ENCODE measurements around the gene ITGB4. TPM values are rescaled to one million over a fixed set of nuclear protein-coding genes. Genes with fewer than 3 reads are reported as not detected.
A peak's percentile ranks its signal among the peaks of the same experiment; 100 is the strongest.
"Not testable (repeated sequence)": the region's sequence is repeated elsewhere in the genome, so short reads cannot be mapped to it uniquely, and the experiment has no call there.

Gene ITGB4
- polyA plus RNA-seq, 1 donor: 9.6 TPM

DNA sequence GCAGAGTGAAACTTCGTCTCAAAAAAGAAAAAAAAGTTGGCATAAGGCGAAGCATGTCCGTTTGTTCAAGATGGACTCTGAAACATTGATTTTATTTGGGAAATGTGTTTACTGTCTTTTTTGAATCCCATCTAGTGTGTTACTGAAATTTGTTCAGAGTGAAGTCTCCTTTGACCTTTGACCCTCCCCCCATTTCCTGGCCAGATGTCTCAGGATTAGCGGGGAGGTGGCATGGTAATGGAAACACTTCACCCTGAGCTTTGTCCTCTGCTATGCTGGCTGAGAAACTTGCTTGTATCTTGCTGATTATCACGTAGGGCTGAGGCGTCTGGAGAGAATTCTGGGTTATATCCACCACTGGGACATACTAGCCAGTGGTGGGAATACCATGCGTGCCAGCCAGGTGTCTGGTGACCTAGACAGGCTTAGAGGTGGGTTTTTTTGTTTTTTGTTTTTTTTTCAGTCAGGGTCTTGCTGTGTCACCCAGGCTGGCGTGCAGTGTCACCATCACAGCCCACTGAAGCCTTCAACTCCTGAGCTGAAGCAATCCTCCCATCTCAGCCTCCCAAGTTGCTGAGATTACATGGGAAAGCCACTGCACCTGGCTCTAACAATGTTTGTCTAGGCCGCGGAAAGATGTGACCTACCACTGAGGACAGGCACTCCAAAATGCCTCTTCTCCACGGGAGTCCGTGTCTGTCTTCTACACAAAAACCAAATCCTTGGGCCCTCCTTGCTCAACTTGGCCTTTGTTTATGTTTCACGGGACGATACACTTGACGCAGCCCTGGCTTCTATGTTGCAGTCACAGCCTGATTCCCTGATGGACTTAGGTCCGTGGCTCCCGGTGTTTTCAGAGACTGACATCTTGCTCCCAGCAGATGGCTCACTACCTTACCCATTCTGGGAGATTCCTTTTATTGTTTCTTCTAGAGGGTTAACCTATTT is 50.3 kb downstream of the ITGB4 start:
- no peak for DNase-seq

DNA sequence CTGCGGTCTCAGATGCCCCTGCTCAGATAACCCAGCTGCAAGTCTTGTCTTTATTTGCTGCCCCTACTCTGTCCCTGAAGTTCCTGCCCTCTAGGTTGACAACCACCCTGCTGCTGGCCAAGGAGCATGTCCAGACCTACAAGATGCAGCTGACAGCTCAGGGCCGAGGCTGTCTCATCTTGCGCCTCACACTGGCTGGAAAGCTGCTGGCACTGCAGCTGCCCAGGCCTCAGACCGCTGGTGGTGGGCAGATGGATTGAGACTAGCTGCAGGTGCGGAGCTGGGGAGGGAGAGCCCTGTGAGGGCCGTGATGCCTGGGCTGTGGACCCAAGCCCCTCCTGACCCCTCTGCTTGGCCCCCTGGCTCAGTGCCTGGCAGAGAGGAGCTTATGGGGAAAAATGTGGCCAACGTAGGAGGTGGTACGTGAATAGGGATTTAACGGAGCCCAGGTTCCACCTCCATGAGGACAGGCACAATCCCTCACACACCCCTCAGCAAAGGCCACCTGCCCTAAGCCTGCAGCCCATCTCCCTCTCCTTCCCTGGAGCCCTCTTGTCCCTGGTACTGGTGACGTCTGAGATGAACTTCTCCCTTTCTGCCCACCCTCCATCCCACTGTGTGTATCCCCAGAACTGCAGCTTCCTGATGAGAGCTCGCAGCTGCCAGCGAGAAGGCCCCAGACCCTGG is 52.0 kb downstream of the ITGB4 start:
- DNase-seq: no peak

DNA sequence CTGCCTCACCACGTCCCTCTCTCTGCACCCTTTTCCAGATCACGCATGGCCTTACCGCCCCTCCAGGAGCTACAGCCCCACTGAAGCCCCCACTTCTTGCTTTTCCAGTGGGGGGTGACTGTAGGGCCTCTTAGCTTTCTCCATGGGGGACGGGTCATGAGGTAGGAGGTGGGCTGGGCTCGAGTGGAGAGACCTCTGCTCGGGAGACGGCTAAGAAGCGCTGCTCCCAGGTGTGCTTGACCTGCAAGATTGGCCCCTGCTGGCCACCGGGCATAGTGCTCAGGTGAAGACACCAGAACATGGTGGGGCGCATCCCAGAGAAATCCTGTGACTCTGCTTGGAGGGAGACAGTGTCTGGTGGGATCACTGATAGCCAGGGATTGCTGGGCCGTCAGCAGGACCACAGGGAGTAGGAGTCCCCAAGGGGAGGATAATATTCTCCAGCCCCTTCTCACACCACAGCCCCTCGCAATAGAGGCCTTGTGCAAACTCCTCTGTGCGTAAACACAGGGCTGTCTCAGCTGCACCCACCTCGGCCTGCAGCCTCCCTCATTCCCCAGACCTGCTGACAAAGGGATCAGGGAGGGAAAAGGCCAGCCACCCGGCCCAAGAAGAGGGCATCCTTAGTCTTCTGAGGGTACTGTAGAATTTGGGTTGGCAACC is 52.7 kb downstream of the ITGB4 start:
- DNase-seq: no peak

DNA sequence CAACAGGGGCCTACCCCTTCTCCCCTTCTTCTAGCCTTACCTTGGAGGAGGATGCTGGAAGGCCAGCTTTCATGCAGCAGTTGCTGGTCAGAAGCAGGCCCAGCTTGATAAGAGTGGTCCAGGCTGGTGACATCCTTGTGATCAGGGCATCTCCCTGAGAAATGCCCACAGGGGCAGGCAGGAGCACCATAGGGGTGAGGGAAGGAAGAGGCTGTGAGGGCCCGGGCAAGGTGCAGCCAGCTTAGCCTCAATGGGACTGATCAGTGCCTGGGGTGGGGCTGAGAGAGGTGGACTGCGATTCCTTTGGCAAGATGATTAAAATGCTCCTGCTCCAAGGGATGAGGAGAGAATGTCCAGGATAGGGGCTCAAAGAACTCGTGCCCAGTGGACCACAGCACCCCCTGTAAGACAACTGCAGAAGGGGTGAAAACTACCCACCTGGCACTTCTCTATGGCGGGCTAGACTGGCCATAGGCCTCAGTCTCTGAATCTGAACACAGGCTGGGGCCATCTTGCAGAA is 53.3 kb downstream of the ITGB4 start:
- DNase-seq: no peak

DNA sequence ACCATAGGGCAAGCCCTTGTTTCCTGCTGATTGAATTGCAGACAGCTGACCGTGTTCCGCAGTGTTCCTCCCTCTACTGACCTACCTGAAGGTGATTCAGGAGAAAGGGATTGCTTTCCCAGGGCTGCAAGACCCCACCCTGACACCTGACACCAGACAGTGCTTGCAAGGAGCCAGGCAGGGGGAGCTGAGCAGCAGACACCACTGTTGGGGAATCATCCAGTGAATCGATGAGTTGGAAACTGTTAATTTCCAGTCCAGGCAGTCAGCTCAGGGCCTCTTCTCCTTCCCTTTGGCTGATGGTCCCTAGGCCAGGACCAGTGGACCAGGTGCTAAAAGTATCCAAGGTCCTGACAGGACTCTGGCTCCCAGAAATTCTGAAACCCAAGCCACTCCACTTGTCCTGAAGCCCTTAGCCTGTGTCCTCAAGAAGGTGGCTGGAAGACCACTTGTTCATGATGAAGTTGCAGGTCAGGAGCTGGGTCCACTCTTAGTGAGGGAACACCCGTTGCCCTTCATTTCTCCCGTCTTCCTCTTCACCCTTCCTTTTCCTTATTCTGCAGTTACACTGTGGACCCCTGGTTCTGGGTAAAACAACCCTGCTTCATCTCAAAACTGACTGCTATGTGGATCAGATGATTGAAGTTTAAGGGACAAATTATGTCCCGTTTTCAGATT is 53.9 kb downstream of the ITGB4 start:
- no peak for DNase-seq

DNA sequence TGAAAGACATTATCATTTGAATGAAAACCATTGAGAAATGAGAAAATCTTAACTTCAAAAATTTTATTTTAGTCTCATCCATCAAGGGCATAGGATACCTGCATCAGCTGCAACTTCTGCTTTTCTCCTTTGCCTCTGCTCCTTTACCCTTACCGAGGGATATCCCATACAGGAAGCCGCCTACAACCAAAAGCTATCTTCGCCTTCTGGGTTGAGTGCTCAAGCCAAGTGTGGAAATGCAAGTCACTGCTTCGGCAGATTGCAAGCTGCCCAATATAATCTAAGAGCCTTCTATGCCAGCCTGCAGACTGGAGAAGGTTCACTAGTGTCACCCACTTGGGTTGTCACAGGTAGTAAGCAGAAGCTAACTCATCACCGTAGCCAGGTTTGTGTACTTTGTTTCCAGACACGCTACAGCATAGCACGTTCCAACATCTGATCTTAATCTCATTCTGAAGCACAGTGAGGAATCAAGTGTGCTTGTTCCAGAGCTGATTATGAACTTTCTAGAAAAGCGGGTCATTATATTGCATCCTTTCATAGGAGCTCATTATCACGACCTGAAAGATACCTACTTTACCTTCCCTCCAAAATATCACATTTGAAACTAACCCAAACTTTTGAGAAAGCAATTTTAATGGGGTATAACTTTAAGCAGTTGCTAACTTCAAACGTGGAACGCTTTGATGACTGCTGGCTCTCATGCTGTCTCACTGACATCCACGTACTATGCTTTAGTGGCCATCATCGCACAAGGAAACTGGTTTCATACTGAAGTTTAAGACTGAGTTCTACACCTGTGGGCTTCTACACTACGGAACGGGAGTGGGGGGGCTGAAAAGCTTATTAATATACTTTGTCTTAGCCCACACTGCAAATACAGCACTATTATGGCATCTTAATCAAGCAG is 55.4 kb downstream of the ITGB4 start:
- no peak for DNase-seq

DNA sequence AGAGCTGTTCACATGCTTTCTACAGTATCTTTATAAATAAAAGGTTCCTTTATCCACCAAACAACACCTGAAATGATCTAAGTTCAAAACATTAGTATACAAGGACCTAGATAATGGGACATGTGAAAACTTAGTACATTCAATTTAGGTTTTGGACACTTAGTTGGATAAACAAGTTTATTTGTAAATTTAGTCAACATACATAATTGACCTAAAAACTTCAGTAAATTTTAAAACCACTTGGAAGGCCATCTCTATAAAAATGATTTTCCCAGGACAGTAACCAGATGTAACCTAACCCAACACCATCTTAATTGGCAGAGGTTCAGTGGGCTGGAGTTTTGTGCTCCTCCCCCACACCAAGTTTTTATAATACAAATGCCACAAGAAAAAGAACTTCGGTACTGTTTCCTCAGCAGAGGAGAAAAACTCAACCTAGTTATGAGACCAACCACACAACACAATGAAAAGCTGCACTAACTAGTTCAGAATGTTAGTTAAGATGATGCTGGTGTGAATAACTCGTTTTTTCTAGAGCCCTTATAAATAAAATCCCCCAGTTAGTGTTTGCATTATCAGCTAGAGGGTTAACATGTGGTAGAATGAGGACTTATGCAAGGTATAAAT is 56.1 kb downstream of the ITGB4 start:
- DNase-seq: no peak

DNA sequence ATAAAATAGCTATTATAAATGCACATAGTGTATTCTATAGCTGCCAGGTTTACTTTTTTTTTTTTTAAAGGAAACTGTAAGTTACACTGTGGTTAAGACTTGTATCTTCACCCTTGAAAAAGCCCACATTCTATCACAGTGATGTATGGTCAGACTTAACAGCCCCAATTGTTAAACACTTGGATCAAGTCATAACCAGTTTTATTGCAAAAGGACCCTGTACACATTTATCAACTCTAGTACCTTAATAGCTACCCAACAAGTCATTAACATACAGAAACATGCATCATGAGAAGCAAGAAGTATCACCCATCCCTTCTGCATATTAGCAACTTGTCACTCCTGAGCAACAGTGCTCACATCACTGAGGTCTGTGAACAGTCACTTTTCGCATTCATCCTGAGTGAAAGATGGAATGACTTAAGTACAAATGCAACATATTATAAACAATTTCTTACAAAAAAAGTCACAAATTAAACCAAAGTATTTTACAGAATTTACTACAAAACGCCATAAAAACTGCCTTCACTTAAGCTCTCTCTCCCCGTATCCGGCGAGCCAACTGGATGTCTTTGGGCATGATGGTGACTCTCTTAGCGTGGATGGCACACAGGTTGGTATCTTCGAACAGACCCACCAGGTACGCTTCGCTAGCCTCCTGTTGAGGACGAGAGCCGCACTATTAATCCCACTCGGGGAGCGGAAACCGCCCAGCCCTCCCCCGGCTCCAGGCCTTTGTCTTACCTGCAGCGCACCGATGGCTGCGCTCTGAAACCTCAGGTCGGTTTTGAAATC is 57.0 kb downstream of the ITGB4 start:
- DNase-seq: not testable (repeated sequence)

DNA sequence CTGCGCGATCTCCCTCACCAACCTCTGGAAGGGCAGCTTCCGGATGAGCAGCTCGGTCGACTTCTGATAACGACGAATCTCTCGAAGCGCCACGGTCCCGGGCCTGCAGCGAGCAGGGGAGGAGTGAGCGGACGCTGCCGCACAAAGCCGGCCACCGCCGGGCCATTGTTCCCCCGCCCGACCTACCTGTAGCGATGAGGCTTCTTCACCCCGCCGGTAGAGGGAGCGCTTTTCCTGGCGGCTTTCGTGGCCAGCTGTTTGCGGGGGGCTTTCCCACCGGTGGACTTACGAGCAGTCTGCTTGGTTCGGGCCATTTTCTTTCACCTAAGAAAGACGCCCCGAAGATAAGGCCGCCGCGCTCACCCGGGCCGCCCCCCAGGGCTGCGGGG is 57.6 kb downstream of the ITGB4 start:
- DNase-seq: no peak

DNA sequence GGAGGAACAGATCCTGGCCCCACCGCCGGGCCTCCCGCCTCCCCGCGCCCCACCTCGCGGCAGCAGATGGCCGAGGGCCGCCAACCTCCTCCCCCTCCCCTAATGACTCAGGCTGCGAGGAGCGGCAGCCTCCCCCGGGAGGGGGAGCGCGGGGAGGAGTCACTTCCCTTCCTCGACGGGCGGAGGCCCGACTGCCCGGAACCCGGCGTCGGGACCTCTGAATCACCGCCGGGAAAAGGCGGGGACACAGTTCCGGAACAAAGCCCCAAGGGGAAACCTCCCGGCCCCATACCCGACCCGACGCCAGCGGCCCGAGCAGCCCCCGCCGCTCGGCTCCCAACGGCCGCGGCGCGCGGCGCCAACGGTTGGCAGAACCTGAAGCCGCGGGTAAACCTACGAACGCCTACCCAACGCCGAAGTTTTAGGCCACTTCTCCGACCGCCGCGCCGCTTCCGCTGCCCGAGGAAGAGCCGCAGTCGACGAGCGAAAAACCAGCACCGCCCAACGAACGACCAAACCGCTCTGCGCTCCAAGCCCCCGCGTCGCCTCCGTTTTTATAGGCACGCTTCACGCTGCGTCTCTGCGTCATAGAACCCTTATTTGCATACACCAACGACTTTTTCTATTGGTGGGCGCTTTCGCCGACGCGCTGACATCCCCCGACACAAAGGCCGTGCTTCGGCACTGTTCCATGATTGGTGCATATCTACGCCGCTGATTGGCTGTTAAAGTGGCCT is 58.2 kb downstream of the ITGB4 start:
- DNase-seq: peak; percentile 100

DNA sequence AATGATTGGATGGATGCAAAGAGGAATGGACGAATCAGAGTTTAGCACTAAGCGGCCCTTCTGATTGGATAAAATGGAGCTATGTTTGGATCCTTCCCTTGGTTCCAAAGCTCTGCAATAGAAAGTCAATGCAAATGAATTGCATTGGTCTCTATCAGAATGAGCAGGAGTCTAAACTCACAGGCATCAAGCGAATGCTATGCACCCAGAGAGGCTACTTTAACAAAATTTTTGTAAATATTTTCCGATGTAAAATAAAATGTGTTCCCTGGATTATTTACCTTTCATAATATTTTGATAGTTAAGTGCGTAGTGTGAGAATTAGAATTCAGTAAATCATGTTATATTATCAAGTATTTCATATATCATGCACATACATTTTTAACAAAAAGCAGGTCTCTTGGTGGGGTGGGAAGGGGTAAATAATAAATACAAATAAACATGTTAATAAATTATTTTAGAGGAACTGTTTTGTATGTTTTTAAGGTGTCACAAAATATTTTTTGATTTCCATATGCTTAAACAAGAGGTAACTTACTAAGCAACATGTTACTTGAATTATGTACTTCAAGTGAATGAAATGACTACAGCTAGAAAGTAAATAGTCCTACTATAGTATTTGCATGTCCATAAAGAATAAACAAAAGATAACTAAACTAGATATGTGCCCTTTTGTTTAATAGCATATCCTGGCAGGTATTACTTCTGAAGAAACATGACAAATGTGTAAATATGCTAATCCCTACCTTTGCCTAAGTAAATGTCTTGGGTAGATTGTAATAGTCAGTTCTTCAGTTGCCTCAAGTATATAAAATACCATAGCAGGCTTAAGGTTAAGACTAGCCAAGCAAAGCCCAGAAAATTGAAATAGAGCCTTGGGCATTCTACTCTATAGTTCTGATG is 59.0 kb downstream of the ITGB4 start:
- no peak for DNase-seq

DNA sequence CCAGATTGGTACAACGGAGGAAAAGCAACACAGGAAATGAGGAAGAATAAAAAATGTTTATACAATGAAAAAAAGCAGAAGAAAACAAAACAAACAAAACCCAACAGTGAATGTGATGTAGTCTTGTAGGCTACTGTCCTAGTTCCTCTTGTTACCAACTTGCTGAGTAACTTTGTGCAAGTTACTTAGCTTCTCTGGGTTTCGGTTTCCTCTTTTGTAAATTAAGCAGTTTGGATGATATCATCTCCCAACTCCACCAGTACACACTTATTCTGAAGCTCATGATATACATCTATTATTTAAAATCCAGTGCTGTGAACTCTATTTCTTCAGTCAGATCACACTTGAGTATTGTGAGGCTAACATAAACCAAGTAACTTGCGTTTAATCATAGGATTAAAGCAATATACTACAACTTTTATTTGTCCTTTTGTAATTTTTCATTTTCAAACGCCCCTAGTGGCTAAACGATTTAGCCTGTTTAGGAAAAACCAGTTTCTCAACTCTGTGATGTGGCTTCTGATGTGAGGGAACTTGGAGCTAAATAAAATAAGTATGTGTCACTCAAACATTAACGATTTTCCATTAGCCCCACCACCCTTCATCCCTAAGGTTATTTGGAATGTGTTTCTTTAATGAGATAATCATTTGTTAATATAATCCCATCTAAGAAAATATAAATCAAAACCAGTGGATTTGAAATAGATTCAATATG is 62.0 kb downstream of the ITGB4 start:
- peak; percentile 83 for DNase-seq

DNA sequence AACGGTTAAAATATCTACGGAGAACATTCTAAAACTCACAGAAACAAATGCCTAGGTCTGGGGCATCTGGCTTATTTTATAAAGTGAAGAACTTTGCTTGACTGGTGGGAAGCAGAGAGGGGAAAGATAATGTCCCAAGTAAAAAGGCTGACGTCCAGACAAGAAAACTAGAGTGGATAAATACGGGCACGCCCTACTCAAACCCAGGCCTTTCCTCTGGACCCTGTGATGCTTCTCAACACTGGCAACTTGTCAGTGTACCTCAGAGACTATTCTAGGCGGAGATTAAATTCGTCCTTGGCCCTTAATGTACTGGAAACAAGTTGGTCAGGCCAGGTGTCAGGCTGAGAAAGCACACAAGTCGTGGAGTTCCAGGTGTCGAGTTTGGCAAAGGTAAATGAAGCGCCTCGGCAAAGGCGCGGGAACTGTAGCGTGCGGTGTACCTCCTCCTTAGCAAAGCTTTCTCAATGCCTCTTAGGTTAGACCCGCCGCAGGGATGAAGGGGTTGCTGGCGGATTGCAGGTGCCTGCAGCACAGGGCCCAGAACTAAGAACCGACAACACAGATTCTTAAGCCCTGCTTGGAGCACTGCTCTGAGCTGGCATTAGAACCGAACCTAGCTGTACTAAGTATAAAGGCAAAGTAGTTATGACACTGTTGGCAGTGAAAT is 62.7 kb downstream of the ITGB4 start:
- no peak for DNase-seq

DNA sequence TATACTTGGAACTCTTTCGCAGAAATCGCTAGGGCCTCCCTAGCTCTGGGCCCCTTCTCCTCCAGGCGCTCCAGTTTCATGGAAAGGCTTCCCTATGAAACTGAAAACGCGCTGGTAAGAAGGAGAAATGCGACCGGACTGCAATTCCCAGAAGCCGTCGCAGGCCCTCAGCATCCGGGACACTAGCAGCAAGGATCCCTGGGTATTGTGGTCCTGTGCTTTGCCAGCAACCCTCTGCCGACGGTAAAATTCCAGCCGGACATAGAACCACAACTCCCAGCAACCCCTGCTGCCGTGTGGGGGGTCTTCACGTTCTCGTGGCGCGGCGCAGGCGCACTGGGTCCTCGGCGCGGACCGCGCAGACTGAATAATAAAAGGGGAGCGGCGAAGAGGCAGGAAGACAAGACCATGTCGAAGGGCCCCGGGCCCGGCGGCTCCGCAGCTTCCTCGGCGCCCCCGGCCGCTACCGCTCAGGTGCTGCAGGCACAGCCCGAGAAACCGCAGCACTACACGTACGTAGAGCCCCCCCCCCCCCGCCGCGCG is 63.3 kb downstream of the ITGB4 start, which contains the start of gene UNK:
TSS of gene UNK (plus strand) at position 334 of the 543 bp plus-strand sequence. CDS start at position 409, 75 bp downstream.
- DNase-seq: peak; percentile 99

DNA sequence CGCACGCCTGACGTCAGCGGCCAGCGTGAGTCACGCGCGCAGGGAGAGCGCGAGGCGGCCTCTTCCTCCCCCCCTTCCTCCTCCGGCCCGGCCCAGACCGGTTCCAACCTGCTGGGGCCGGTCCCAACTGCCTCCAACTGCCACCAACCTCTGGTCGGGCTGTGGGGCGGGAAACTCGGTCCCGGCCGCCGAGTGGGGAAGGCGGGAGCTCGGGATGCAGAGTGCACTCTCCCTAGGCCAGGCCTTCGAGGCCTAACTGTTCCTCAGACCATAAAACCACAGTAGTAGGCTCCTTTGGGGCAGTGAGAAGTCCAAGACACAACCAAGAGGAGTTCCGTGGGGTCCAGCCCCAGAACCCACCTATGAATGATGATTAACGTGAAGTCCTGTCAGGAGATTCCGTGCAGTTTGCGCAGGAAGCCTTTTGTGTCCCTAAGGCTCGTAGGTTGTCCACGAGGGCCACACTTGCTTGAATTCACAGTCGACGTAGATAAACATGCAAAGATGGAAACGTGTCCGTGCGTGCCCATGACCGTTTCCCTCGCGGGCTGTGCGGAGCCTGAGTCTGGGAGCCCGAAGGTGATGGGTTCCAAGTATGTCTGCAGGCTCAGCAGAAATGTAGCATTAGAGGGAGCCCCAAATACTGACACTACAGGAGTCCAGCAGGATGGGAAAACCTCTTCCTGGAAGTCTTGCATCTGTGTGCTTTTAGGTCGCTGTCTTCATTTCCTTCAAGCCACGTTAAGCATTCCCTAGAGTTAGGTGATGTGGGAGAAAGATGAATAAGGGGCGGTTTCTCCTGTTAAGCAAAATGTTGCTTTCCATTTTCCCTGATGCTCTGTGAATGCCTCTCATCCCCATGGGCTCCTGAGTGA is 64.0 kb downstream of the ITGB4 start:
- peak; percentile 92 for DNase-seq

Data from left kidney (tissue), 2 donors.